ENCODE results near the gene ZDHHC1.

Gene ZDHHC1

GRCh38 chr16:67433131-67433719 is 16.9 kb upstream of the ZDHHC1 start:
- no peak for DNase-seq
- in situ Hi-C loops (cut with MboI; ENCODE audit: low pct_unique_long_range_greater_than_20kb, low sequenced_read_pairs), result no loop called here

DNA sequence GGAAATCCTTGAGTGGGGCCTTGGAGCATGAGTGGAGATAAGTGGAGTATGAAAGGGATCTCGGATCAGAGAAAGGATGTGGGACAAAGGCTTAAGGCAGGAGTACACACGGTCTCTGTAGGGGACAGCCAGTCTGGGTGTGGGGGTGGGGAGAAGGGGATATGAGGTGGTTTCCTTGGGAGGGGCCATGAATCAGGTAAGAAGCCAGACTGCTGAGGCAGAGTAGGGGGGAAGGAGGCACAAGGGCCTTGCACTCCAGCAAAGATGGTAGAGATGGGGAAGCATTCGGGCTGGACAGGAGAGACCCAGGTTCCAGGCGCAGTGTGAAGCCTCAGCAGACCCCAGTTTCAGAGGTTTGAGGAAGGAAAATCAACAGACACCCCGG is 16.2 kb upstream of the ZDHHC1 start:
- in situ Hi-C loops (cut with MboI; ENCODE audit: low pct_unique_long_range_greater_than_20kb, low sequenced_read_pairs), result no loop called here
- no peak for DNase-seq

DNA sequence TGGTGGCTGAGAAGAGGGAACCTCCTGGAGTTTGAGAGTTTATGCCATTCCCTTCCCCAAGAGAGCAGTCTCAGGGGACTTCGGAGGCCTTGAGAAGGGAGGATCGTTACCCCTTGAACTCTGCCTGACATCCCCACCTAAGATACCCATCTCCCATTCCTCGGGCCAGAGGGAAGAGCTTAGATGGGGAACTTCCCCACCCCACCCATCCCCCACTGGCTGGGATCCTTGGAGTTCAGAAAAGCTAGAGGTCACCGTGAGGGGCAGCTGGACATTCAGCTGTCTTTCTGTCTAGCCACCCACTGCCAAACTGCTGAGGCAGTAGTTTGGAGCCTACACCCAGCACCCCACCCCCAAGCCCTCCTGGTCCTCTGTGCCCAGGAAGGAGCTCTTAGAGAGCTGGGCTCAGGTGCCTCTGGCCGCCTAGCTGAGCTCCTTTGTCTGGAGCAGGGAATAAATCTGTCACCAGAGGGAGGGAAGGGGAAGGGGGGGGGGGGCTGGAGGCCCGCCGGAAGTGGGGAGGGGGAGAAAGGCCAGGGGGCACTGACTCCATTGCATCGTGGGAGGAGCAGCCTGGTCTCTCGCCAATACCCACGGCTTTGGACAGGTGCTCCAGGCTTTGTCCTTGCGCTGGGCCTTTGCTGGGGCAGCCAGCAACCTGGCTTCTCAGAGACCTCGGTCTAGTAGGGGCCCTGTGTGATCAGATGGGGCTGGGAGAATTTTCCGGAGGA is 15.7 kb upstream of the ZDHHC1 start:
- DNase-seq, result no peak
- in situ Hi-C loops (cut with MboI; ENCODE audit: low pct_unique_long_range_greater_than_20kb, low sequenced_read_pairs), result no loop called here

GRCh38 chr16:67430977-67431774 is 14.9 kb upstream of the ZDHHC1 start, which contains the start of gene HSD11B2:
TSS of gene HSD11B2 (plus strand) at chr16:67431121. CDS start at chr16:67431249, 128 bp downstream.
- peak; percentile 40 for DNase-seq
- in situ Hi-C loops (cut with MboI; ENCODE audit: low pct_unique_long_range_greater_than_20kb, low sequenced_read_pairs), result no loop called here

DNA sequence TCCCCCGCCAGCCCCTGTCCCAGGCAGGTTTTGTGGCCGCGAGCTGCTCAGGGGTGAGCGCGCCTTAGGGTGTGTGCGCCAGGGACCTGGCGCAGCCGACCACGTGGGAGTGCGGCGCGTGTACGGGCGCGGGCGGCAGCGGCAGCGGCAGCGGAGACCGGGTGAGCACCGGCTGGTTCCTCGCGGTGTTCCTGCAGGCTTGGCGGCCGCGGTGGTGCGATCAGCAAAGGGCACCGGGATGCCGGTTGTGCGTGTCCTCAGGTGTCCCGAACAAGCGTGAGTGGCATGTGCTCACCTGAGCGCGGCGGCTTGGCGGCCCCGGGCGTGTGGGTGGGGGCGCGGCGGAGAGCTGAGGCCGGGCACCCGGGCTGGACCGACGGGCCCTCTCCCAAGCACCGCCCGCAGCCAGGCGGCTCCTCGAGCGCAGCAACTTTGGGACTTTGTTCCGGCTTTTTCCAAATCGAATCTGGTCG is 14.3 kb upstream of the ZDHHC1 start:
- in situ Hi-C loops (cut with MboI; ENCODE audit: low pct_unique_long_range_greater_than_20kb, low sequenced_read_pairs), result no loop called here
- DNase-seq, result peak; percentile 50

DNA sequence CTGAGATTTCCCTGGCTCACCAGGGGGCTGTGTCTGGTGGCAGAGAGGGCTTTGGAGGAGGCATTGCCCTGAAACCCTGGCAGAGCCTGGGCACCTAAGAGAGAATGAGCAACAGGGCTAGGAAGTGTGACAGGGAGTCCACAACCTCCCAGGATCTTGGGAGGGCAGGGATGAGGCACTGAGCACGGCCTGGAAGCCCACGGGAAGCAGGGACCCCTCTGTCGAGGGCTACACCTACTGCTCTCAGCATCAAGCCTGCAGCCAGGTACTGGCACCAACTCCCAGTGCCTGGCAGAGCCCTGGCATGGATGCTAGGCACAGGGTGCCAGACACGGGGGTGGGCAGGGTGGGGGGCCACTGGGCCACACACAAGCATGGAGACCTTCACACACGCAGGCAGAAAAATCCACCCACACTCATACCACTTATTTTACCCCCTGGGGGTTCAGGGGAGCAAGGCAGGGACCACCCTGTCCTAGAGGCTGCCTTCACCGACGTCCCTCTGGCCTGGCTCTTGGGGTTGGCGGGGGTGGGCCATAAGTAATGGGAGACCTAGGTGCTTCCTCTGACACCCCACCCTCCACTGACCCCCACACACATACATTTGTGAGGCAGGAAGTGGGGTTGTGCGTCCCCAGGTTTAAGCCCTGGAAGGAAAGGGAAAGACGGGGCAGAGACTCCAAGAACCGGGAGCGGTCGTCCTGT is 13.7 kb upstream of the ZDHHC1 start:
- in situ Hi-C loops (cut with MboI; ENCODE audit: low pct_unique_long_range_greater_than_20kb, low sequenced_read_pairs), result no loop called here

DNA sequence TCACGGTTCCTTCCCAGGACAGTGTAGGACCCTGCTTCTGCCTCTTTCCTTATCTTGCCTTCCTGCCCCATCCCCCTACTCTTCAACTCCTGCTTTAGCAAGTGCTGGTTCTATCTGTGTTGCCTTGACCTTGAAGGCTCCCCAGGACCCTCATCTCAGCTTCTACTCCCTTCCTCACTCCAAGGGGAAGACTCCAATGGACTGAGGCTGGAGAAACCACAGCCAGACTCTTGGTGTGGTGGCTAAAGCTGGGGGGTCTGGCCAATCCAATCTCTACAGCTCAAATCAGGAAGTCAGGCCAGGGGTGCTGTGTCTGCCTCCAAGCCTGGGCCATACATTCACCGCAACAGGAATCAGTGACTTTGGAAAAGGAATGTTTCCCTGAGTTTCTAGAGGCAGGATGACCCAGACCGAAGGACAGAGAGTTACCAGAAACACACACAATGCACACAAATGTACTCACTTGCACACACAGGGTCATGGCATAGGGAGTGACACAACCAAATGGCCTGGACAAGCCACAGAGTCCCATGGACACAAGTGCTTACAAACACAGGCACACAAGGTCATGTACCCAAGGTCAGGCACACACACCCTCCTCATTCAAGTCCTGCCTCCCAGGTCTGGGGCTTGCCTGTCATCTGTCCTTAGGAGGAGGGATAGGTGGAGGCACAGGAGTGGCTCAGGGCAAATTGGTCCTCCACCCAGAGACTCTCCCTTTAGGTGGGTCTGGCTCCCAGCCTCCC is 12.9 kb upstream of the ZDHHC1 start:
- in situ Hi-C loops (cut with MboI; ENCODE audit: low pct_unique_long_range_greater_than_20kb, low sequenced_read_pairs), result no loop called here
- DNase-seq, result no peak

More for the DNA sequence above, 13.7 kb upstream of the ZDHHC1 start:
- no peak for DNase-seq

- peak; percentile 68 for DNase-seq
- in situ Hi-C loops (cut with MboI; ENCODE audit: low pct_unique_long_range_greater_than_20kb, low sequenced_read_pairs), result no loop called here
These were observed 12.0 kb upstream of the ZDHHC1 start for GRCh38 chr16:67428146-67428731.

GRCh38 chr16:67426950-67427349 is 10.7 kb upstream of the ZDHHC1 start:
- in situ Hi-C loops (cut with MboI; ENCODE audit: low pct_unique_long_range_greater_than_20kb, low sequenced_read_pairs), result no loop called here
- DNase-seq, result no peak

GRCh38 chr16:67426022-67426421 is 9.7 kb upstream of the ZDHHC1 start:
- no peak for DNase-seq
- in situ Hi-C loops (cut with MboI; ENCODE audit: low pct_unique_long_range_greater_than_20kb, low sequenced_read_pairs), result no loop called here

DNA sequence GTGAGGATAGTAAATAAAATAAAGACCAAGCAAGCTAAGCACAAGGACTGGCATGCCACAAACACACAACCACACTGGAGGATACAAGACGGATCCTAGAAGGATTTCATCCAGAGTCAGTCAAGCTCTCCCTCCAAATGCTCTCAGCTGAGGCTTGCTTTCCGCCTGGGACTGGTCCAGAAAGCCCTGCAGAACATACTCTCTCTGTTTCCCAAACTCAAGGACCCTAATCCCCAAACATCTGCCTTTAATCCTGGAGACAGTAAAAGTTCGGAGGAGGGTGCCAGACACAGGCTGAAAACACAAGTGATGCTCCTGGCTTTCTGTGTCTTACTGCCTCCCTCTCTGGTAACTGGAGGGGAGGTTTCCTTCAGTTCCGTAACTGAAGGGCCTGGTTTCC is 9.3 kb upstream of the ZDHHC1 start:
- in situ Hi-C loops (cut with MboI; ENCODE audit: low pct_unique_long_range_greater_than_20kb, low sequenced_read_pairs), result no loop called here
- DNase-seq, result no peak

DNA sequence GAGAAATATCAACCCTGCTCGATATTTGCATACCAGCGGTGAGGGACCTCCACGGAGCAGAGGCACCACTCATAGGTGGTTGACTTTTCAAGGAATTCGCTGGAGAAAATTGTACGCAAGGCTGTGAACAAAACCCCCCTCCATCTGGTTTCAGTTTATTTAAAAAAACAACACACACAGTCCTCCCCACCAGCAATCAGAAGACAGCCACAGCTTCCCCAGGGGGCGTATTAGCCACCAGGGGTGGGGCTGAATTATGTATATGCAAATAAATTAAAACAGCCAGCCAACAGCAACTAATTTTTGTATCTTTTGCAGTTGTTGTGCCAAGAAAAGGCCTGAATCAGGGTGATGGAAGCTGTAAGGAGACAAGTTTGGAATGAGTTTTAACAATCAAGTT is 8.8 kb upstream of the ZDHHC1 start:
- in situ Hi-C loops (cut with MboI; ENCODE audit: low pct_unique_long_range_greater_than_20kb, low sequenced_read_pairs), result no loop called here
- DNase-seq, result no peak

DNA sequence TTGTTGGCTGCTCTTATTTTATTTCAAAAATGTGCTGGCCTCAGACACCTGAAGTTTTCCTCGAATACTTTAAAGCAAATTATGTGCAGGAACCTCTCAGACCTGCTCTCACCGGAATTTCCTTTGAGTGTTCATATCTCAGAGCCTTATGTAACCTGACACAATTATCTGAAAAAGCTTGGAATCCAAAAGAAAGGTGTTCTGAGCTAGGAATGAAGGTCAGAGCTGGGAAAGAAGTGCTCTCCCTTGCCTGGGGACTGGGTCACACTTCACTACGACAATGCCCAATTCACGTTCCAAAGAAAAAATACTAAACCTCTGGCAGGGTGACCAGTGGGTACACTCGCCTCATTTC is 8.0 kb upstream of the ZDHHC1 start:
- in situ Hi-C loops (cut with MboI; ENCODE audit: low pct_unique_long_range_greater_than_20kb, low sequenced_read_pairs), result no loop called here
- DNase-seq, result no peak

DNA sequence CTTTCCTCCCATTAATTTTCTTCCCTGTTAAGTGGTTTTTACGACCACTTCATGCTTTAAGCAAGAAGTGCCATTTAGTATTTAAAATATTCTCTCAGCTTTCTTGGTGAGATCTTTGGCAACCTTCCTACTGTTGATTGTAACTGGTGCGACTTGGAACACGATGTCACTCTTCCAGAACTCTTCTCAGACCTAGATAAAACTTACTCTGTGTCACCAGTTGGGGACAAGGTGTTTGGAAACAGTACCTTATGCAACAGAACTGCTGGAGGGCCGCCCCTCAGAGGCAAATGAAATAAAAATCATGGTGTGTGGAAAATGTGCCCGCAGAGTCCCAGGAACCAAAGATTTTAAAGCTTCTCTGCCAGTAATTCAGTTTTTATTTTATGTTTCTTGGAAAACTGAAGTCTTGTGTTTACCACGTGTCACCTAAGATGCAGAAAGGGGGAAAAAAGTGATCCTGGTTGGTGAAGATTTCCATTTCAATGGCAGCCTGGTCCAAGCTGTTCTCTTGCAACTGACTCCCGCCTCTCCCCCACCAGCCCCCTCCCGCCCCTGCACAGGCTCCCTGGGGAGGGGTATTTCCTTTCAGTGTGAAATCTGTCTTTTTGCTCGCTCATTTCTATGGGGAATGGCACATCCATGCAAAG is 7.5 kb upstream of the ZDHHC1 start:
- DNase-seq, result no peak
- in situ Hi-C loops (cut with MboI; ENCODE audit: low pct_unique_long_range_greater_than_20kb, low sequenced_read_pairs), result no loop called here

- no peak for DNase-seq
- in situ Hi-C loops (cut with MboI; ENCODE audit: low pct_unique_long_range_greater_than_20kb, low sequenced_read_pairs), result no loop called here
These were observed 6.7 kb upstream of the ZDHHC1 start for GRCh38 chr16:67423015-67423414.

DNA sequence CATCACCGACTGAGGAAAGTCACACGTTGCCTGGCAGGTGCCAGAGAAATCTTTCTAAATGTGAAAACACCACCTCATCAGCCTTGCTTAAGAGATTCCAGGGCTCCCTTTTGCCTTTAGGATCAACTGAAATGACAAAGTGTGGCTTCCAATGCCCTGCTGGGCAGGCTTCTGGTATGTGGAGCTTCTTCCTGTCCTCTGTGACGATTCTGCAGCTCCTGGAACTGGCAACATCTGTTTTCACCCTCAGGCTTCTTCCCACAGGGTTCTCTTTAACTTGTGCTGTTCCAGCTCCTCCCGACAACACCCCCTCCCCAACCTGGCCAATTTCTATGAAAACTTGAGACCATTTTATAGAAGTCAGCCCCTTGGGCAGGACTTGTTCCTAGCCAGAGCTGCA is 4.8 kb upstream of the ZDHHC1 start:
- no peak for DNase-seq
- in situ Hi-C loops (cut with MboI; ENCODE audit: low pct_unique_long_range_greater_than_20kb, low sequenced_read_pairs), result no loop called here

- no peak for DNase-seq
- in situ Hi-C loops (cut with MboI; ENCODE audit: low pct_unique_long_range_greater_than_20kb, low sequenced_read_pairs), result no loop called here
These were observed 3.7 kb upstream of the ZDHHC1 start for GRCh38 chr16:67419931-67420330.

DNA sequence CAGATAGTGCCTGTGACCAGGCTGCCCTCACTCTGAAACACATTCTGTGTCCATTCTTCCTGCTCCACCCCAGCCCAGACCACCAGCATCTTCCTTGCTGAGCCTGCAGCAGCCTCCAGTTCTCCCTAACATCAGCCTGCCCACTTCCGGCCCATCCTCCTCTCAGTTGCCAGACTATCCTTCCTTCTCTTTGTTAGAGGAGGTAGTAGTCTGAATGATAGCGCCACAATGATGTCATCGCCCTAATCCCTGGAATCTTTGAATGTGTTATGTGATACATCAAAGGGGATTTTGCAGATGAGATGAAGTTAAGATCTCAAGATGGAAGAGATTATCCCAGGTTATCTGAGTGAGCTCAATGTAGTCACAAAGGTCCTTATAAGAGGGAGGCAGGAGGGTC is 3.2 kb upstream of the ZDHHC1 start:
- in situ Hi-C loops (cut with MboI; ENCODE audit: low pct_unique_long_range_greater_than_20kb, low sequenced_read_pairs), result no loop called here
- no peak for DNase-seq

Measured in KBM-7 (cell line).